H1 (cell line): Measurements from ENCODE around the gene PRAF2. TPM values are rescaled to one million over a fixed set of nuclear protein-coding genes. Genes with fewer than 3 reads are reported as not detected.

ENCODE experiments used
- HDAC6 ChIP-seq: IDR thresholded peaks from one replicate; pipeline ENCODE4 v1.7.1; 2012; ENCODE audit warnings: low read depth, mild to moderate bottlenecking, inconsistent platforms, low read length, moderate library complexity
- KDM4A ChIP-seq: IDR thresholded peaks from one replicate; pipeline ENCODE4 v1.7.1; 2012; ENCODE audit warnings: low read depth, mild to moderate bottlenecking, moderate library complexity, low read length, inconsistent platforms; ENCODE audit not compliant: severe bottlenecking
- polyA plus RNA-seq, 7 experiments: library from polyadenylated mRNA; depleted of rRNA in 3 of 7; stranded (reverse) in 5 of 7; unstranded in 2 of 7; fragments of >200 nt in 5 of 7; fragments of 200-250 nt in 2 of 7; gene quantifications; 1 replicate in 5 of 7; 2 replicates in 1 of 7; 4 replicates in 1 of 7; pipeline versions ENCODE4 v1.2.1 to v1.2.3, GENCODE V29; 2011 to 2013; ENCODE audit warnings: missing spikeins in 2 of 7, mixed read lengths in 2 of 7
- total RNA-seq: library from RNA; stranded (reverse); fragmentation: NEBNext Ultra II Directional; extraction: Animal tissue kit (Norgen Biotek cat#: 25700); gene quantifications from 2 replicates; pipeline ENCODE4 v1.2.1, GENCODE V29; 2021

Gene PRAF2
- total and polyA plus RNA-seq, 2 of the 8 experiments (the other 6 are each of a cell fraction or from before 2014, with no cell fraction given), result 11.3 to 15.4 TPM

DNA sequence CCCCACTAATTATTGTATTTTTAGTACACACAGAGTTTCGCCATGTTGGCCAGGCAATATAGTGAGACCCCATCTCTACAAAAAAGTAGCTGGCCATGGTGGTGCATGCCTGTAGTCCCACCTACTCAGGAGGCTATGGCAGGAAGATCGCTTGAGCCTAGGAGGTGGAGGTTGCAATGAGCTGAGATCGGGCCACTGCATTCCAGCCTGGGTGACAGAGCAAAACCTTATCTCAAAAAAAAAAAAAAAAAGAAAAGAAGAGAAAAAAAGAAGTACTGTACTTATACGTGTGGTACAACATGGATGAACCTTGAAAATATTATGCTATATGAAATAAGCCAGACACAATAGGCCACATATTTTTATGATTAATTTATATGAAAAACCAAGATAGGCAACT is 15.8 kb upstream of the PRAF2 start (continued):
- TF ChIP-seq HDAC6, result no peak
- TF ChIP-seq KDM4A, result no peak
- TF ChIP-seq, all 59 proteins: peak for 0
